ENCODE data around the gene ZMYND8. TPM values are rescaled to one million over a fixed set of nuclear protein-coding genes. Genes with fewer than 3 reads are reported as not detected.
A peak's percentile ranks its signal among the peaks of the same experiment; 100 is the strongest.

Gene ZMYND8
- total and polyA plus RNA-seq, 2 donors (not counting 3 experiments of a cell fraction or from before 2014, with no cell fraction given) = 30.6 to 75.2 TPM

DNA sequence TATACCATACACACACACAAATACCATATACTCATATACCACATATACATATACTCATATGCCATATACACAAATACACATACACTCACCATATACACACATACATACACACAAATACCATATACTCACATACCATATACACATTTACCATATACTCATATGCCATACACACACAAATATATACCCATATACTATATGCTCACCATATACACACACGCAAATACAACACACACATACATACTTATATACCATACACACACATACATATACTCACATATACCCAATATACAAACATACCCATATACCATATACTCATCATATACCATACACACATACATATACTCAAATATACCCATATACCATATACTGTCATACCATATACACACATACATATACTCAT, 99.2 kb downstream of the ZMYND8 start:
- peaks cover 42% of the 10 kb centered on the region for H3K79me2 ChIP-seq (ENCODE audit: control insufficient read depth, insufficient read depth, low read length)
- no TSS peak for BruUV-seq (replicated peaks)

GRCh38 chr20:47256668-47257236, 99.7 kb downstream of the ZMYND8 start:
- DNase-seq (ENCODE audit: low read depth, low spot score) = peak; percentile 28
- no peak overlapping the region for H3K27ac ChIP-seq (ENCODE audit: insufficient read depth, low read depth, low read length)

More for the DNA sequence above, 99.2 kb downstream of the ZMYND8 start:
- POLR2A ChIA-PET = no interaction called here
- TF ChIP-seq JUN (IDR thresholded peaks at IDR 0.05; ENCODE audit: borderline replicate concordance, insufficient read depth, insufficient read length, low read depth) (no peak), POLR2A (IDR thresholded peaks at IDR 0.05; ENCODE audit: low read depth, low read length) (no peak)
- TF ChIP-seq, protein P1, sequence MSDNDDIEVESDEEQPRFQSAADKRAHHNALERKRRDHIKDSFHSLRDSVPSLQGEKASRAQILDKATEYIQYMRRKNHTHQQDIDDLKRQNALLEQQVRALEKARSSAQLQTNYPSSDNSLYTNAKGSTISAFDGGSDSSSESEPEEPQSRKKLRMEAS (IDR thresholded peaks at IDR 0.05; ENCODE audit: insufficient read depth, insufficient read length) = no peak
- Histone ChIP-seq H3K36me3 (ENCODE audit: control insufficient read depth in 2 of 2, extremely low read depth in 1 of 2, insufficient read depth in 2 of 2, low read length in 2 of 2) (peaks cover 16% of the 10 kb centered on the region in 2 experiments), H3K9ac (replicated peaks; ENCODE audit: extremely low read depth, insufficient read depth, low read length) (no peak overlapping the region), H4K20me1 (replicated peaks; ENCODE audit: control insufficient read depth, extremely low read depth, insufficient read depth, low read length) (no peaks in the 10 kb centered on the region), H2AFZ (ENCODE audit: low read depth, low read length) (no peak overlapping the region), H3K4me1 (ENCODE audit: control insufficient read depth, extremely low read depth, insufficient read depth, low read length) (peaks cover 14% of the 10 kb centered on the region), H3K27me3 (ENCODE audit: control insufficient read depth in 2 of 2, insufficient read depth in 2 of 2, low read length in 2 of 2) (no peaks in the 10 kb centered on the region), H3K9me3 (replicated peaks; ENCODE audit: control insufficient read depth, insufficient read depth, low read length) (no peaks in the 10 kb centered on the region), H3K9me1 (replicated peaks; ENCODE audit: control insufficient read depth, extremely low read depth, insufficient read depth, low read length) (no peaks in the 10 kb centered on the region), H3K27ac (ENCODE audit: insufficient read depth, low read depth, low read length) (no peak overlapping the region), H3K4me2 (ENCODE audit: insufficient read depth, low read length) (no peak overlapping the region), H3K4me3 (replicated peaks in 1 of 3; ENCODE audit: insufficient read depth in 1 of 3, low read depth in 1 of 3, low read length in 3 of 3) (no peak overlapping the region)
- DNase-seq (ENCODE audit: low read depth, low spot score) (no peak), FAIRE-seq (no peak)
- dilution Hi-C loops (cut with MboI; ENCODE audit: extremely low pct_ligation_motif_present, low sequenced_read_pairs) = no loop called here
- CTCF ChIA-PET = interaction anchor here (1.7 to 2.2 kb wide), 3 partner anchors 16 to 127 kb away, joined by 6 to 21 read pairs (median 11); no protein-coding TSS in a partner anchor
- intact Hi-C loops (cut with micrococcal nuclease) = loop anchor here (10.0 kb wide), 1 partner anchor 208 kb away; no protein-coding TSS in a partner anchor

More at GRCh38 chr20:47256668-47257236, 99.7 kb downstream of the ZMYND8 start:
- no peaks in the 10 kb centered on the region for H3K9me1 ChIP-seq (replicated peaks; ENCODE audit: control insufficient read depth, extremely low read depth, insufficient read depth, low read length)
- H3K27me3 ChIP-seq (ENCODE audit: control insufficient read depth in 2 of 2, insufficient read depth in 2 of 2, low read length in 2 of 2) = no peaks in the 10 kb centered on the region
- no peak overlapping the region for H2AFZ ChIP-seq (ENCODE audit: low read depth, low read length)
- no TSS peak for BruUV-seq (replicated peaks)
- no peaks in the 10 kb centered on the region for H4K20me1 ChIP-seq (replicated peaks; ENCODE audit: control insufficient read depth, extremely low read depth, insufficient read depth, low read length)
- no peak overlapping the region for H3K4me3 ChIP-seq (replicated peaks in 1 of 3; ENCODE audit: insufficient read depth in 1 of 3, low read depth in 1 of 3, low read length in 3 of 3)
- H3K36me3 ChIP-seq (ENCODE audit: control insufficient read depth in 2 of 2, extremely low read depth in 1 of 2, insufficient read depth in 2 of 2, low read length in 2 of 2) = peaks cover 13 to 14% of the 10 kb centered on the region in 2 experiments
- dilution Hi-C loops (cut with MboI; ENCODE audit: extremely low pct_ligation_motif_present, low sequenced_read_pairs) (no loop called here), intact Hi-C loops (cut with micrococcal nuclease) (loop anchor here (10.0 kb wide), 1 partner anchor 208 kb away; no protein-coding TSS in a partner anchor)
- POLR2A ChIA-PET = no interaction called here
- H3K79me2 ChIP-seq (ENCODE audit: control insufficient read depth, insufficient read depth, low read length) = peaks cover 42% of the 10 kb centered on the region
- no peak for FAIRE-seq
- no peak overlapping the region for H3K9ac ChIP-seq (replicated peaks; ENCODE audit: extremely low read depth, insufficient read depth, low read length)
- TF ChIP-seq FOS (IDR thresholded peaks at IDR 0.05; ENCODE audit: borderline replicate concordance, insufficient read depth, low read length) (peak; percentile 15), GATA2 (IDR thresholded peaks at IDR 0.05; ENCODE audit: insufficient read depth, insufficient read length, low read depth, low read length) (no peak)
- TF ChIP-seq, protein P2, sequence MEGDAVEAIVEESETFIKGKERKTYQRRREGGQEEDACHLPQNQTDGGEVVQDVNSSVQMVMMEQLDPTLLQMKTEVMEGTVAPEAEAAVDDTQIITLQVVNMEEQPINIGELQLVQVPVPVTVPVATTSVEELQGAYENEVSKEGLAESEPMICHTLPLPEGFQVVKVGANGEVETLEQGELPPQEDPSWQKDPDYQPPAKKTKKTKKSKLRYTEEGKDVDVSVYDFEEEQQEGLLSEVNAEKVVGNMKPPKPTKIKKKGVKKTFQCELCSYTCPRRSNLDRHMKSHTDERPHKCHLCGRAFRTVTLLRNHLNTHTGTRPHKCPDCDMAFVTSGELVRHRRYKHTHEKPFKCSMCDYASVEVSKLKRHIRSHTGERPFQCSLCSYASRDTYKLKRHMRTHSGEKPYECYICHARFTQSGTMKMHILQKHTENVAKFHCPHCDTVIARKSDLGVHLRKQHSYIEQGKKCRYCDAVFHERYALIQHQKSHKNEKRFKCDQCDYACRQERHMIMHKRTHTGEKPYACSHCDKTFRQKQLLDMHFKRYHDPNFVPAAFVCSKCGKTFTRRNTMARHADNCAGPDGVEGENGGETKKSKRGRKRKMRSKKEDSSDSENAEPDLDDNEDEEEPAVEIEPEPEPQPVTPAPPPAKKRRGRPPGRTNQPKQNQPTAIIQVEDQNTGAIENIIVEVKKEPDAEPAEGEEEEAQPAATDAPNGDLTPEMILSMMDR (IDR thresholded peaks at IDR 0.05; ENCODE audit: extremely low read depth in 1 of 2, insufficient read depth in 1 of 2, low read depth in 1 of 2, low read length in 2 of 2) = no peak
- peaks cover 14% of the 10 kb centered on the region for H3K4me1 ChIP-seq (ENCODE audit: control insufficient read depth, extremely low read depth, insufficient read depth, low read length)
- H3K9me3 ChIP-seq (replicated peaks; ENCODE audit: control insufficient read depth, insufficient read depth, low read length) = no peaks in the 10 kb centered on the region
- CTCF ChIA-PET = interaction anchor here (1.7 kb wide), 1 partner anchor 127 kb away, joined by 11 read pairs; no protein-coding TSS in a partner anchor
- no peak overlapping the region for H3K4me2 ChIP-seq (ENCODE audit: insufficient read depth, low read length)

Data from endothelial cell of umbilical vein (primary cell).